Neural progenitor cell (in vitro differentiated cells): Measurements from ENCODE around the gene RBBP8NL.

Experiments
- CTCF ChIP-seq: fragments of 200-600 bp; sonication (generic); IDR thresholded peaks from 2 replicates; pipeline ENCODE4 v1.5.1; 2017; ENCODE audit warnings: antibody characterized with exemption, mild to moderate bottlenecking
- EZH2 ChIP-seq: fragments of 200-600 bp; sonication (generic); IDR thresholded peaks from 2 replicates; pipeline ENCODE4 v1.6.1; 2017; ENCODE audit warnings: antibody characterized with exemption, mild to moderate bottlenecking, moderate library complexity

- TF ChIP-seq CTCF (no peak), EZH2 (no peak)
Measured at GRCh38 chr20:62388839-62389600, 38.3 kb downstream of the RBBP8NL start.
